Mesendoderm (in vitro differentiated cells): ENCODE measurements around the gene HOXD10.

Experiments
- DNase-seq: peaks from one replicate; pipeline ENCODE4 v3.0.0; 2013
- H2AK5ac ChIP-seq: 2 replicates; pipeline ENCODE4 v1.6.1; 2013; ENCODE audit warnings: low read length, inconsistent platforms
- H2BK120ac ChIP-seq: 2 replicates; pipeline ENCODE4 v1.6.1; 2013; ENCODE audit warnings: low read depth, mild to moderate bottlenecking, low read length, moderate library complexity, mixed read lengths
- H2BK15ac ChIP-seq: replicated peaks from 2 replicates; pipeline ENCODE4 v1.6.1; 2013; ENCODE audit warnings: low read depth, mild to moderate bottlenecking, moderate library complexity
- H2BK5ac ChIP-seq: 2 replicates; pipeline ENCODE4 v1.6.1; 2013; ENCODE audit warnings: low read length, inconsistent platforms
- H3K18ac ChIP-seq: 2 replicates; pipeline ENCODE4 v1.6.1; 2013; ENCODE audit warnings: mild to moderate bottlenecking, low read length, mixed read lengths
- H3K23ac ChIP-seq: one replicate; pipeline ENCODE4 v1.6.1; 2013; ENCODE audit warnings: low read length
- H3K27ac ChIP-seq: 2 replicates; pipeline ENCODE4 v1.5.1; 2013; ENCODE audit warnings: low read depth, mild to moderate bottlenecking, inconsistent platforms, low read length, moderate library complexity
- H3K27me3 ChIP-seq: 2 replicates; pipeline ENCODE4 v1.6.1; 2013; ENCODE audit warnings: low read length, control low read depth, mild to moderate bottlenecking, inconsistent platforms; ENCODE audit not compliant: insufficient read depth, poor library complexity
- H3K36me3 ChIP-seq: 2 replicates; pipeline ENCODE4 v1.6.1; 2013; ENCODE audit warnings: low read length, inconsistent platforms; ENCODE audit not compliant: control insufficient read depth, insufficient read depth
- H3K4ac ChIP-seq: one replicate; pipeline ENCODE4 v1.6.1; 2013; ENCODE audit warnings: low read depth, mild to moderate bottlenecking, low read length, moderate library complexity
- H3K4me1 ChIP-seq: 2 replicates; pipeline ENCODE4 v1.6.1; 2013; ENCODE audit warnings: low read depth, low read length, inconsistent platforms; ENCODE audit not compliant: control insufficient read depth
- H3K4me2 ChIP-seq: 2 replicates; pipeline ENCODE4 v1.6.1; 2013; ENCODE audit warnings: low read length
- H3K4me3 ChIP-seq: 2 replicates; pipeline ENCODE4 v1.5.1; 2013; ENCODE audit warnings: mild to moderate bottlenecking, low read length
- H3K56ac ChIP-seq: one replicate; pipeline ENCODE4 v1.6.1; 2013; ENCODE audit warnings: low read length
- H3K79me1 ChIP-seq: 2 replicates; pipeline ENCODE4 v1.6.1; 2013; ENCODE audit warnings: low read length, inconsistent platforms
- H3K79me2 ChIP-seq: 2 replicates; pipeline ENCODE4 v1.6.1; 2013; ENCODE audit warnings: mild to moderate bottlenecking, low read length; ENCODE audit not compliant: control insufficient read depth, insufficient read depth
- H3K9ac ChIP-seq: 2 replicates; pipeline ENCODE4 v1.6.1; 2013; ENCODE audit warnings: low read length, inconsistent platforms
- H4K5ac ChIP-seq: one replicate; pipeline ENCODE4 v1.6.1; 2013; ENCODE audit warnings: low read length
- H4K8ac ChIP-seq: one replicate; pipeline ENCODE4 v1.6.1; 2013; ENCODE audit warnings: low read depth, mild to moderate bottlenecking, control low read depth, low read length, moderate library complexity
- WGBS: extraction: QIAGEN DNeasy Blood & Tissue Kit; methylation state at CpG from one replicate; pipeline ENCODE4 v1.1.7; 2013; ENCODE audit warnings: low lambda C conversion rate, missing lambda C conversion rate; ENCODE audit not compliant: insufficient coverage; ENCODE audit errors: extremely low coverage; 5-methylcytosine and 5-hydroxymethylcytosine counted together

Gene HOXD10

DNA sequence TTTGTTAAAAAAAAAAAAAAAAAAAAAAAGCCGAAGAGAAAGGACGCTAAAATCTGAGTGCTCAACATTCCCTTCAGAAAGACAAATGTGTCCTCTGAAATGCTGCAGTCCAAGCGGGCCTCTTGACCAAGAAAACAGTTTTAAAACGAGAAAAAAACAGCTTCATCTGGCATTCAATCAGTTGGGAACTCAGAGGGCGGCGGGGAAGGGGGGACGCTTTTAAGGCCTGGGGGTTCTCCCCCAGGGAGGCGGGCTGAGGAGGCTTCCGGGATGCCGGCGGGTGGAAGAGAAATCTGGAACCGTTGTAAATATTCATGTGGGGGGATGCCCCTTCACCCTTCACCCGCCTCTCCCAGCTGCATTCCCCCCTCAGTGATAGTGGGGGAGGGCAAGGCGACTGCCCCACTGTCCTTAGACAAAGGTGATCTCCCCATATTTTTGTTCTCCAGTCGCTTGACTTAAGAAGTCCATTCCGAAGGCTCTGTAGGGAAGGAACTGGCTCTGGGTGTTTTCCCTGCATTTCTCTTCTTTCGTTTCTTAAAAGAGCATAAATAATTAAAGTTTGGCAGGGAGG, 12.7 kb upstream of the HOXD10 start:
- H4K5ac ChIP-seq = no peak overlapping the region
- H3K56ac ChIP-seq = no peak overlapping the region
- H3K4ac ChIP-seq = no peak overlapping the region
- no peaks in the 10 kb centered on the region for H3K36me3 ChIP-seq
- no peak overlapping the region for H2BK15ac ChIP-seq
- H3K18ac ChIP-seq = no peak overlapping the region
- no peak overlapping the region for H2BK120ac ChIP-seq
- no peak overlapping the region for H2AK5ac ChIP-seq
- no peak overlapping the region for H3K27ac ChIP-seq
- no peak overlapping the region for H3K4me2 ChIP-seq
- H3K79me2 ChIP-seq = no peaks in the 10 kb centered on the region
- no peak overlapping the region for H2BK5ac ChIP-seq
- no peak overlapping the region for H3K4me3 ChIP-seq
- H3K9ac ChIP-seq = no peak overlapping the region
- DNase-seq = no peak
- H3K4me1 ChIP-seq = no peaks in the 10 kb centered on the region
- no CpG with 5 or more reads among the region's 17 CpGs for WGBS
- no peaks in the 10 kb centered on the region for H3K79me1 ChIP-seq
- H4K8ac ChIP-seq = no peak overlapping the region
- peaks cover 90% of the 10 kb centered on the region for H3K27me3 ChIP-seq
- no peak overlapping the region for H3K23ac ChIP-seq

DNA sequence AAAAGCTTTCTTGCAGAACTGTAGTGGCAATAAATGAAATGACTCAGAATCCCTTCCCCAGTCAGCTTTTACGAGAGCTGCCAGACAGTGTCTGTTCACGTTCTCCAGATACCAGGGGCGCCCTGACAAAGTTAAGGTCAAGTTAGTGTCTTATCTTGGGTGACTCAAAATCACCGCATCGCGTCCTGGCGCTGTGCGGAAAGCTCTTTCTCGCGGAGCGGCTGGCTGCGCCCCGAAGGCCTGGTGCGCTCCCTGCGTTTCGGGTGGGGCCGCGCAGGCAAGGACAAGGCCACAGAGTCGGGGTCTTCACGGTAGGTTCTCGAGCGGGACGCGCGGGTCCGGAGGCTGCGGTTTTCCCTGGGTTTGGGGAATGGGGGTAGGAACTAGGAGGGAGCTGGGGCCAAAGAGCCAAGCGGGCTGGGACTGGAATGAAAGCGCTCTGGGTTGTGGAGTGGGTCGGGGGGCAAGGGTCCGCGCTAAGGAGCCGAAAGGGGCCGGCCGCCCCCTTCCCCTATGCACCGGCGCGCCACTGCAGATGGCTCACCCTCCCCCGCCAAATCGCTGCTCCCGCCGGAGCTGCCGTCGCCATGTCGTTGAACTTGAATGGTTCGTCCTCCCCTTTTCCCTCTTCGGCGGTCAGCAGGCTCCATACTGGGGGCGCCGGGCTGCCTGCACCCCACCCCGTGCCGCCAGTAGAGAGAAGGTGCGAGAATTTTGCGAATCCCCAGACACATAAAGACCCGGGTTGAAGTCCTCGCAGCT, 12.1 kb upstream of the HOXD10 start:
- H3K4ac ChIP-seq = no peak overlapping the region
- H2BK120ac ChIP-seq = no peak overlapping the region
- no peaks in the 10 kb centered on the region for H3K79me2 ChIP-seq
- peak overlapping the region; percentile 6 for H3K23ac ChIP-seq
- H3K79me1 ChIP-seq = no peaks in the 10 kb centered on the region
- peak; percentile 77 for DNase-seq
- no peak overlapping the region for H3K9ac ChIP-seq
- H3K18ac ChIP-seq = no peak overlapping the region
- H2AK5ac ChIP-seq = no peak overlapping the region
- no peaks in the 10 kb centered on the region for H3K4me1 ChIP-seq
- no peak overlapping the region for H4K5ac ChIP-seq
- peak overlapping the region; percentile 57 for H3K4me2 ChIP-seq
- no CpG with 5 or more reads among the region's 56 CpGs for WGBS
- H3K56ac ChIP-seq = no peak overlapping the region
- no peak overlapping the region for H3K4me3 ChIP-seq
- no peak overlapping the region for H4K8ac ChIP-seq
- no peak overlapping the region for H2BK5ac ChIP-seq
- H3K36me3 ChIP-seq = no peaks in the 10 kb centered on the region
- H2BK15ac ChIP-seq = no peak overlapping the region
- no peak overlapping the region for H3K27ac ChIP-seq
- H3K27me3 ChIP-seq = peaks cover 90% of the 10 kb centered on the region

DNA sequence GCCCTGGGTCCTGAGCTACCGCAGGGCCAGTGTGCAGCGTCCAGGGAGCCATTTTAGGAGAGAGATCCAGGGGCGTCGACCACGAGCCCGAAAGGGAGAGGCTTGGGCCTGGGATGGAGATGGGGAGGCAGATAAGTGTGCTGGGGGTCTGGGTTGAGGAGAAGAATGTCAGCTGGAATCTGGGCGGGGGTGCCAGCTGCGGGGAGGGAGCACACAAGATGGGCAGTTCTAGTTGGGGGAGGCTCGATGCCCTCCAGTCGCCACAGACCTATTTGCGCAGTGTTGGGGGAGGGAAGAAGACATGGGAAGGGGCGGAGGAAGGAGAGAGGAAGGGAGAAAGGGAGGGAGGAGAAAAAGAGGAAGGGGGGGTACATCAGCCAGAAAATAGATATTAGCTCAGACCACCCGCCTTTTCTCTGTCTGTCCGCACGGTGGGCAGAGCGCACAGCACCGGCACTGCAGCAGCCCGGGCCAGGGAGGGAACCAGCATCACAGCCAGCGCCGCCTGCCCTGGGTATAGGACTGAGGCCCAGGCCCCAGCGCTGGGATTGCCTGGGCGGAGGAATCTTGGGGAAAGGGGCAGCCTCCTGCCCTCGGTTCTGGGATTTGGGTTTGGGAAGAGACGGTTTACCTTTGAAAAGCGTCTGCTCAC, 11.4 kb upstream of the HOXD10 start:
- H3K36me3 ChIP-seq = no peaks in the 10 kb centered on the region
- H3K4me1 ChIP-seq = no peaks in the 10 kb centered on the region
- no peak for DNase-seq
- H2BK15ac ChIP-seq = no peak overlapping the region
- H3K56ac ChIP-seq = no peak overlapping the region
- no peak overlapping the region for H3K4ac ChIP-seq
- peak overlapping the region; percentile 6 for H3K23ac ChIP-seq
- H3K9ac ChIP-seq = no peak overlapping the region
- no peak overlapping the region for H4K8ac ChIP-seq
- H3K18ac ChIP-seq = no peak overlapping the region
- H2BK120ac ChIP-seq = no peak overlapping the region
- H3K79me2 ChIP-seq = no peaks in the 10 kb centered on the region
- no peak overlapping the region for H4K5ac ChIP-seq
- peak overlapping the region; percentile 57 for H3K4me2 ChIP-seq
- no peak overlapping the region for H3K27ac ChIP-seq
- H3K4me3 ChIP-seq = no peak overlapping the region
- H2AK5ac ChIP-seq = no peak overlapping the region
- H3K79me1 ChIP-seq = no peaks in the 10 kb centered on the region
- no peak overlapping the region for H2BK5ac ChIP-seq
- H3K27me3 ChIP-seq = peaks cover 90% of the 10 kb centered on the region
- WGBS = no CpG with 5 or more reads among the region's 25 CpGs

GRCh38 chr2:176105730-176106580, 10.6 kb upstream of the HOXD10 start:
- H3K4ac ChIP-seq = no peak overlapping the region
- no peaks in the 10 kb centered on the region for H3K36me3 ChIP-seq
- peak overlapping the region; percentile 18 for H3K4me2 ChIP-seq
- H4K5ac ChIP-seq = no peak overlapping the region
- no peaks in the 10 kb centered on the region for H3K4me1 ChIP-seq
- no peak overlapping the region for H3K23ac ChIP-seq
- H3K9ac ChIP-seq = no peak overlapping the region
- H3K79me2 ChIP-seq = no peaks in the 10 kb centered on the region
- H4K8ac ChIP-seq = no peak overlapping the region
- H3K27me3 ChIP-seq = peaks cover 88% of the 10 kb centered on the region
- H3K79me1 ChIP-seq = no peaks in the 10 kb centered on the region
- no peak overlapping the region for H3K27ac ChIP-seq
- H2BK120ac ChIP-seq = no peak overlapping the region
- H2BK15ac ChIP-seq = no peak overlapping the region
- no CpG with 5 or more reads among the region's 25 CpGs for WGBS
- no peak overlapping the region for H3K56ac ChIP-seq
- H3K4me3 ChIP-seq = no peak overlapping the region
- no peak overlapping the region for H2AK5ac ChIP-seq
- H3K18ac ChIP-seq = no peak overlapping the region
- DNase-seq = no peak
- H2BK5ac ChIP-seq = no peak overlapping the region

- Histone ChIP-seq H3K4me2 (peak within 1 kb of the TSS; percentile 46), H3K56ac (no peak within 1 kb of the TSS), H2AK5ac (no peak within 1 kb of the TSS), H2BK5ac (no peak within 1 kb of the TSS), H2BK15ac (no peak within 1 kb of the TSS), H3K4me3 (no peak within 1 kb of the TSS), H3K4ac (no peak within 1 kb of the TSS), H3K79me1 (no peaks in the 10 kb centered on the region), H3K36me3 (no peaks in the 10 kb centered on the region), H4K8ac (no peak within 1 kb of the TSS), H4K5ac (no peak within 1 kb of the TSS), H3K4me1 (no peaks in the 10 kb centered on the region), H3K18ac (peak within 1 kb of the TSS; percentile 34), H3K23ac (no peak within 1 kb of the TSS), H3K9ac (no peak within 1 kb of the TSS), H2BK120ac (no peak within 1 kb of the TSS), H3K27me3 (peaks cover 85% of the 10 kb centered on the region), H3K79me2 (no peaks in the 10 kb centered on the region), H3K27ac (no peak within 1 kb of the TSS)
- WGBS = no CpG with 5 or more reads among the region's 85 CpGs
- DNase-seq = peak; percentile 75
Measured at GRCh38 chr2:176106581-176107539, 9.7 kb upstream of the HOXD10 start, which contains the start of gene HOXD11. HOXD11 (plus strand) TSS chr2:176107280; CDS start chr2:176107356, 76 bp downstream.
